A204.1 (cell line): ENCODE data around the gene CCSER2.

ENCODE experiments used
- FAIRE-seq: peaks from 2 replicates; lab custom pipeline; 2012; peaks lifted over from hg19 to GRCh38; lab: Jason Lieb, UNC

CCSER2 gene

GRCh38 chr10:84548869-84549268 is 220.5 kb downstream of the CCSER2 start:
- FAIRE-seq, result no peak

GRCh38 chr10:84549368-84550165 is 221.2 kb downstream of the CCSER2 start:
- FAIRE-seq, result no peak

- FAIRE-seq, result no peak
These were observed 222.5 kb downstream of the CCSER2 start for GRCh38 chr10:84550756-84551436.

GRCh38 chr10:84551437-84552120 is 223.2 kb downstream of the CCSER2 start:
- FAIRE-seq, result no peak

GRCh38 chr10:84552478-84552877 is 224.1 kb downstream of the CCSER2 start:
- FAIRE-seq, result no peak

GRCh38 chr10:84562592-84562991 is 234.2 kb downstream of the CCSER2 start:
- FAIRE-seq, result no peak

GRCh38 chr10:84563355-84563754 is 235.0 kb downstream of the CCSER2 start:
- FAIRE-seq, result no peak

GRCh38 chr10:84563868-84564267 is 235.5 kb downstream of the CCSER2 start:
- FAIRE-seq, result no peak

- no peak for FAIRE-seq
These were observed 237.6 kb downstream of the CCSER2 start for GRCh38 chr10:84565881-84566582.

- no peak for FAIRE-seq
These were observed 238.7 kb downstream of the CCSER2 start for GRCh38 chr10:84567133-84567532.
